ENCODE data around the gene PACRG. TPM values are rescaled to one million over a fixed set of nuclear protein-coding genes. Genes with fewer than 3 reads are reported as not detected.

PACRG gene
- polyA plus RNA-seq, 1 donor (not counting 4 experiments of a cell fraction or from before 2014, with no cell fraction given): 0.31 TPM

GRCh38 chr6:162965366-162965765 lies 237.6 kb downstream of the PACRG start:
- H3K9me1 ChIP-seq (ENCODE audit: control insufficient read depth, extremely low read depth, insufficient read depth, low read length): no peaks in the 10 kb centered on the region
- H3K4me2 ChIP-seq (ENCODE audit: control insufficient read depth, extremely low read depth, insufficient read depth, low read depth, low read length): no peak overlapping the region
- dilution Hi-C loops (cut with MboI; ENCODE audit: extremely low pct_ligation_motif_present, low sequenced_read_pairs): no loop called here
- H2AFZ ChIP-seq (ENCODE audit: control insufficient read depth, low read length): no peak overlapping the region
- H3K27ac ChIP-seq (ENCODE audit: control insufficient read depth, insufficient read depth, low read length): no peak overlapping the region
- TF ChIP-seq EZH2 (IDR thresholded peaks at IDR 0.05; ENCODE audit: low read length): no peak
- no peak for TF ChIP-seq CTCF (optimal IDR thresholded peaks at IDR 0.05 in 1 of 3, IDR thresholded peaks at IDR 0.05 in 1 of 3, conservative IDR thresholded peaks at IDR 0.05 in 1 of 3; ENCODE audit: extremely low read depth in 1 of 3, insufficient read depth in 2 of 3, low read length in 3 of 3)
- H3K36me3 ChIP-seq (ENCODE audit: control insufficient read depth in 2 of 2, extremely low read depth in 1 of 2, insufficient read depth in 2 of 2, low read length in 2 of 2): no peaks in the 10 kb centered on the region
- H3K4me3 ChIP-seq (ENCODE audit: control insufficient read depth in 2 of 3, extremely low read depth in 1 of 3, insufficient read depth in 2 of 3, low read depth in 1 of 3, low read length in 3 of 3): no peak overlapping the region
- H4K20me1 ChIP-seq (ENCODE audit: control insufficient read depth, extremely low read depth, insufficient read depth, low read length): no peaks in the 10 kb centered on the region
- H3K9ac ChIP-seq (ENCODE audit: control insufficient read depth, extremely low read depth, insufficient read depth, low read length): no peak overlapping the region
- no peaks in the 10 kb centered on the region for H3K79me2 ChIP-seq (ENCODE audit: control insufficient read depth, insufficient read depth, low read length)
- H3K4me1 ChIP-seq (ENCODE audit: control insufficient read depth, extremely low read depth, insufficient read depth, low read length): peaks cover 24% of the 10 kb centered on the region
- DNase-seq (ENCODE audit: low read depth, low spot score) (no peak), FAIRE-seq (no peak)
- H3K9me3 ChIP-seq (ENCODE audit: control insufficient read depth, low read depth, low read length): no peaks in the 10 kb centered on the region
- H3K27me3 ChIP-seq (ENCODE audit: control insufficient read depth, extremely low read depth, insufficient read depth, low read length): no peaks in the 10 kb centered on the region

GRCh38 chr6:162970246-162970645 lies 242.5 kb downstream of the PACRG start:
- Histone ChIP-seq H3K27me3 (ENCODE audit: control insufficient read depth, extremely low read depth, insufficient read depth, low read length) (no peaks in the 10 kb centered on the region), H3K4me1 (ENCODE audit: control insufficient read depth, extremely low read depth, insufficient read depth, low read length) (no peaks in the 10 kb centered on the region), H2AFZ (ENCODE audit: control insufficient read depth, low read length) (no peak overlapping the region), H4K20me1 (ENCODE audit: control insufficient read depth, extremely low read depth, insufficient read depth, low read length) (no peaks in the 10 kb centered on the region), H3K36me3 (ENCODE audit: control insufficient read depth in 2 of 2, extremely low read depth in 1 of 2, insufficient read depth in 2 of 2, low read length in 2 of 2) (no peaks in the 10 kb centered on the region), H3K9ac (ENCODE audit: control insufficient read depth, extremely low read depth, insufficient read depth, low read length) (no peak overlapping the region), H3K79me2 (ENCODE audit: control insufficient read depth, insufficient read depth, low read length) (no peaks in the 10 kb centered on the region), H3K4me2 (ENCODE audit: control insufficient read depth, extremely low read depth, insufficient read depth, low read depth, low read length) (no peak overlapping the region), H3K9me1 (ENCODE audit: control insufficient read depth, extremely low read depth, insufficient read depth, low read length) (no peaks in the 10 kb centered on the region), H3K4me3 (ENCODE audit: control insufficient read depth in 2 of 3, extremely low read depth in 1 of 3, insufficient read depth in 2 of 3, low read depth in 1 of 3, low read length in 3 of 3) (no peak overlapping the region), H3K9me3 (ENCODE audit: control insufficient read depth, low read depth, low read length) (no peaks in the 10 kb centered on the region), H3K27ac (ENCODE audit: control insufficient read depth, insufficient read depth, low read length) (no peak overlapping the region)
- dilution Hi-C loops (cut with MboI; ENCODE audit: extremely low pct_ligation_motif_present, low sequenced_read_pairs): no loop called here
- DNase-seq (ENCODE audit: low read depth, low spot score) (no peak), FAIRE-seq (no peak)
- TF ChIP-seq EZH2 (IDR thresholded peaks at IDR 0.05; ENCODE audit: low read length) (no peak), CTCF (optimal IDR thresholded peaks at IDR 0.05 in 1 of 3, IDR thresholded peaks at IDR 0.05 in 1 of 3, conservative IDR thresholded peaks at IDR 0.05 in 1 of 3; ENCODE audit: extremely low read depth in 1 of 3, insufficient read depth in 2 of 3, low read length in 3 of 3) (no peak)
